Ovary (tissue), 9 donors: ENCODE measurements around the gene HDAC9. TPM values are rescaled to one million over a fixed set of nuclear protein-coding genes. Genes with fewer than 3 reads are reported as not detected.

Experiments used
- DNase-seq, 5 donors: peaks; one replicate each; pipeline ENCODE4 v3.0.0-alpha.2; 2019 to 2020
- H3K27ac ChIP-seq, 2 donors: fragments of 200-600 bp; one replicate each; pipeline versions ENCODE4 v1.5.1 to v1.8.0; 2019 to 2022
- H3K27me3 ChIP-seq: fragments of 200-600 bp; one replicate; pipeline ENCODE4 v1.8.0; 2022
- H3K36me3 ChIP-seq: fragments of 200-600 bp; sonication (generic); one replicate; pipeline ENCODE4 v1.5.1; 2019
- H3K4me1 ChIP-seq: one replicate; pipeline ENCODE4 v1.8.1; 2013; ENCODE audit warnings: mild to moderate bottlenecking, moderate library complexity; ENCODE audit not compliant: insufficient read depth
- H3K4me3 ChIP-seq: fragments of 200-600 bp; sonication (generic); one replicate; pipeline ENCODE4 v1.5.1; 2017
- H3K9me3 ChIP-seq, 2 donors: fragments of 200-600 bp in 1 of 2; sonication (generic) in 1 of 2; one replicate each; pipeline versions ENCODE4 v1.5.1 to v1.8.1; 2013 to 2019; ENCODE audit warnings: mild to moderate bottlenecking in 1 of 2, moderate library complexity in 1 of 2
- EP300 ChIP-seq: sonication (generic); formaldehyde crosslinking; IDR thresholded peaks from one replicate; pipeline ENCODE4 v1.6.1; 2017; ENCODE audit warnings: antibody characterized with exemption
- POLR2A ChIP-seq: fragments of 450-650 bp; IDR thresholded peaks from one replicate; pipeline ENCODE4 v1.6.1; 2017; ENCODE audit warnings: antibody characterized with exemption, mild to moderate bottlenecking, moderate library complexity
- WGBS, 3 donors: extraction: QIAGEN DNeasy Blood & Tissue Kit in 1 of 3; methylation state at CpG; one replicate each; pipeline versions ENCODE4 v1.1.5 to v1.1.7; 2013 to 2017; 5-methylcytosine and 5-hydroxymethylcytosine counted together
- intact Hi-C, 4 donors: fragments of 100-400 bp; cut with DNase I; formaldehyde crosslinking; loops; one replicate each; pipeline versions ENCODE4 v1.11.0 to v1.15.1; 2022 to 2023
- polyA plus RNA-seq, 2 donors: library from polyadenylated mRNA; stranded (reverse); fragments of 200-250 nt in 1 of 2; fragments of 350-450 nt in 1 of 2; fragmentation: Illumina TruSeq in 1 of 2; extraction: RNeasy Lipid Tissue Mini Kit (QIAGEN cat#74804) in 1 of 2; gene quantifications; one replicate each; pipeline ENCODE4 v1.2.3, GENCODE V29; 2013 to 2014
- total RNA-seq, 7 donors: library from RNA; depleted of rRNA in 2 of 7; stranded (reverse); fragments of >200 nt in 2 of 7; fragmentation: NEBNext Ultra II Directional in 3 of 7; extraction: Animal tissue kit (Norgen Biotek cat#: 25700) in 3 of 7; gene quantifications; one replicate each; pipeline versions ENCODE4 v1.1.0 to v1.2.4, GENCODE V29; 2016 to 2023
- TF ChIP-seq, protein P1 (sequence below), 3 donors: fragments of 450-650 bp in 2 of 3; fragments of 200-600 bp in 1 of 3; IDR thresholded peaks; one replicate each; pipeline versions ENCODE4 v1.5.1 to v1.8.0; 2016 to 2022; ENCODE audit warnings: antibody characterized with exemption in 3 of 3, mild to moderate bottlenecking in 1 of 3
- donor health status: DM: no; HTN: no; CAD: no; lungs with moderate emphysema.
- donor health status: DM: no; HTN: no; CAD: no.
- donor health status: Bipolar disorder and iron deficiency.
- donor health status: DM: yes; HTN: yes; CAD: no.
- donor health status: DM: no; HTN: no; CAD: no.
- donor health status: DM: yes; HTN: yes; CAD: no.

Gene HDAC9
- total and polyA plus RNA-seq, 9 donors, result 1.7 to 22.3 (median 6.0) TPM

DNA sequence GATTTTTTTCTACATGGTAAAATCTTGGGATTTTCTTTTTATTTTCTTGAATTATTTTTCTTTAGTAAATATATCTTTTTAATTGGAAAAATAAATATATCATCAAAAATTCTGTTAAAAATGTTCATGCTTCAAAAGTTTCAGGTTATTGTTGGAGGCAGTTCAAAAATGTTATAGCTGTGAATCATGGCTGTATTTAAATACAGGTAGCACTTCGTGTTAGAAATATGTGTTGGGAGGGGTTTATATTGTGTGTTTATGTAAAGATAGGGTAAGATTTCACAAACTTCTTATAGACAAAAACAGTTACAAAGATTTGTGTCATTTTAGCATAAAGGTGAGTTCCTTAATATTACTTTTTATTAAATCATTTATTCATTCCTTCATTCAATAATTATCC lies 60.4 kb downstream of the HDAC9 start:
- H3K4me1 ChIP-seq, result no peaks in the 10 kb centered on the region
- H3K36me3 ChIP-seq, result no peaks in the 10 kb centered on the region
- no peak overlapping the region for H3K4me3 ChIP-seq
- H3K27ac ChIP-seq, result no peak overlapping the region
- intact Hi-C loops, result no loop called here
- TF ChIP-seq, protein P1, sequence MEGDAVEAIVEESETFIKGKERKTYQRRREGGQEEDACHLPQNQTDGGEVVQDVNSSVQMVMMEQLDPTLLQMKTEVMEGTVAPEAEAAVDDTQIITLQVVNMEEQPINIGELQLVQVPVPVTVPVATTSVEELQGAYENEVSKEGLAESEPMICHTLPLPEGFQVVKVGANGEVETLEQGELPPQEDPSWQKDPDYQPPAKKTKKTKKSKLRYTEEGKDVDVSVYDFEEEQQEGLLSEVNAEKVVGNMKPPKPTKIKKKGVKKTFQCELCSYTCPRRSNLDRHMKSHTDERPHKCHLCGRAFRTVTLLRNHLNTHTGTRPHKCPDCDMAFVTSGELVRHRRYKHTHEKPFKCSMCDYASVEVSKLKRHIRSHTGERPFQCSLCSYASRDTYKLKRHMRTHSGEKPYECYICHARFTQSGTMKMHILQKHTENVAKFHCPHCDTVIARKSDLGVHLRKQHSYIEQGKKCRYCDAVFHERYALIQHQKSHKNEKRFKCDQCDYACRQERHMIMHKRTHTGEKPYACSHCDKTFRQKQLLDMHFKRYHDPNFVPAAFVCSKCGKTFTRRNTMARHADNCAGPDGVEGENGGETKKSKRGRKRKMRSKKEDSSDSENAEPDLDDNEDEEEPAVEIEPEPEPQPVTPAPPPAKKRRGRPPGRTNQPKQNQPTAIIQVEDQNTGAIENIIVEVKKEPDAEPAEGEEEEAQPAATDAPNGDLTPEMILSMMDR (IDR thresholded peaks at IDR 0.05), result no peak
- TF ChIP-seq POLR2A, result no peak
- no peak for TF ChIP-seq EP300
- H3K9me3 ChIP-seq, result no peaks in the 10 kb centered on the region
- WGBS, 3 donors, result 82 to 85% (median 84%) methylated on average over 1 of the region's 1 CpG
- DNase-seq, result no peak
- no peaks in the 10 kb centered on the region for H3K27me3 ChIP-seq

DNA sequence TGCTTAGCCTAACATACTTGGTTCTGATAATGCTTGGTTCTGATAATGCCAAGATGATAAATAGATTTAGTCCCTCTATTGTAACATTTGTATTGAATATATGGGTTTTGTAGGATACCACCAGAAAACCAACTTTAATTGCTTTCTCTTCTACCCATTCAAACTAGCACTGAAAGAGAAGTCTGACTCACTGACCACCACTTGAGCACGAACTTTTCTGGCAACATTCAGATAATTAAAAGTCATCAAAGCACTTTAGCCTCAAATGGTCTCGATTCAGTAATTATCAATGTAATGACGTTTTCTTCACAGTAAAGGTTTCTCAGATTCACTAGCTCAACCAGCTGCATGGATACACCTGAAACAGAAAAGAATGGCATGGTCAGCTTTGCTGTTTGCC lies 63.0 kb downstream of the HDAC9 start:
- no peak overlapping the region for H3K4me3 ChIP-seq
- no peaks in the 10 kb centered on the region for H3K4me1 ChIP-seq
- H3K27me3 ChIP-seq, result no peaks in the 10 kb centered on the region
- TF ChIP-seq, protein P1 (IDR thresholded peaks at IDR 0.05), result no peak
- no peak for TF ChIP-seq EP300
- intact Hi-C loops, result no loop called here
- H3K36me3 ChIP-seq, result no peaks in the 10 kb centered on the region
- no peaks in the 10 kb centered on the region for H3K9me3 ChIP-seq
- 70 to 77% (median 75%) methylated on average over 3 of the region's 3 CpGs for WGBS, 3 donors
- DNase-seq, result no peak
- H3K27ac ChIP-seq, result no peak overlapping the region

DNA sequence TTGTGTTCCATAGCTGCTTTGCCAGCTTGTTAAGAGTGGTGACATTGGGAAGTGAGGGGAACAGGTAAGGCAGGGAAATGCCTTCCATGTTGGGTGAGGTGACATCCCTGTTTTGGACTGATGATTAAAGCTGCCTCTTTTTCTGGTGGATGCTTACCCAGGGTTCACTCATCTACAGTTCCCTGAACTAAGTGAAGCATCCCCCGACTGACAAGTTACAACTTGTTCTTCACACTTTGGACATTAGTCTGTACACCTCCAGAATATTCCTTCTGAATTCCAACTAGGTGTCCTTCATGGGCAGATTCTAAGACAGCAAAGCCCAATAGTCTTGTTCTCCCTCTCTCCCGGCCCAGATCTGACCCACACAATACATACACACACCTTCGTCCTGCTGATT lies 63.4 kb downstream of the HDAC9 start:
- Histone ChIP-seq H3K27ac (no peak overlapping the region), H3K27me3 (no peaks in the 10 kb centered on the region), H3K4me1 (no peaks in the 10 kb centered on the region), H3K4me3 (no peak overlapping the region), H3K9me3 (no peaks in the 10 kb centered on the region), H3K36me3 (no peaks in the 10 kb centered on the region)
- 92 to 97% (median 94%) methylated on average over 3 of the region's 3 CpGs for WGBS, 3 donors
- intact Hi-C loops, result no loop called here
- DNase-seq, result no peak
- TF ChIP-seq, protein P1 (IDR thresholded peaks at IDR 0.05), result no peak
- no peak for TF ChIP-seq POLR2A
- no peak for TF ChIP-seq EP300

DNA sequence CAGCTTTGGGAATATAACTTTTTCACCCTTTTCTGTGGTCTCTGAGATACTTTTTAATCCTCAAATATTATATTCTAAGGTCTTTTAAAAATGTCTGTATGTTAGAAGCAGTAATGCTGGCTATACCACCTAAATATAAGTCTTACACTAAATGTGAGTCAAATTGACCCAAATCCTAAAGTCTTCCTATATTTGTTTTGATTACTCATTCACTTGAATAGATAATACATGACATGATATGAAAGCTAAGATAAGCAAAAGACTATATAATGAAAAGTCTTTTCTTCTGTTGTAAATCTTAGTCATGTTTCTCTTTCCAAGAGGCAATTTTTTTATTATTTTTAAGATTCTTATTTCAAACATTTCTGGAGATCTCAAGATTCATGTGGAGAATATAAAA lies 64.2 kb downstream of the HDAC9 start:
- intact Hi-C loops, result no loop called here

More for the DNA sequence above, 64.2 kb downstream of the HDAC9 start:
- no peak overlapping the region for H3K4me3 ChIP-seq
- no peak overlapping the region for H3K27ac ChIP-seq
- H3K9me3 ChIP-seq, result no peaks in the 10 kb centered on the region
- no peaks in the 10 kb centered on the region for H3K4me1 ChIP-seq
- H3K36me3 ChIP-seq, result no peaks in the 10 kb centered on the region
- DNase-seq, result no peak
- no peaks in the 10 kb centered on the region for H3K27me3 ChIP-seq
- no peak for TF ChIP-seq EP300
- TF ChIP-seq, protein P1 (IDR thresholded peaks at IDR 0.05), result no peak
- TF ChIP-seq POLR2A, result no peak
